ENCODE results near the gene IFNL1.
"Not testable (repeated sequence)": the region's sequence is repeated elsewhere in the genome, so short reads cannot be mapped to it uniquely, and the experiment has no call there.

IFNL1 gene

DNA sequence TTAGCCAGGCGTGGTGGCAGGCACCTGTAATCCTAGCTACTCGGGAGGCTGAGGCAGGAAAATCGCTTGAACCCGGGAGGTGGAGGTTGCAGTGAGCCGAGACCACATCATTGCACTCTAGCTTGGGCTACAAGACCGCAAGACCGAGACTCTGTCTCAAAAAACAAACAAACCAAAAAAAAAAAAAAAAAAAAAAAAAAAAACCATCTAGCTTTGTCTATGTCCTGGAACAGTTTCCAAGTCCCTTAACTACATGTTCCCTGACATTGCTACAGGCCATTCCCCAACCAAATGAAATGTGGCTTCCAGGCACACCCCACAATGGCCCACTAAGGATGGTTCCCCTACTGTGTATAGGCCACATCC, 13.1 kb downstream of the IFNL1 start:
- DNase-seq, result not testable (repeated sequence)

DNA sequence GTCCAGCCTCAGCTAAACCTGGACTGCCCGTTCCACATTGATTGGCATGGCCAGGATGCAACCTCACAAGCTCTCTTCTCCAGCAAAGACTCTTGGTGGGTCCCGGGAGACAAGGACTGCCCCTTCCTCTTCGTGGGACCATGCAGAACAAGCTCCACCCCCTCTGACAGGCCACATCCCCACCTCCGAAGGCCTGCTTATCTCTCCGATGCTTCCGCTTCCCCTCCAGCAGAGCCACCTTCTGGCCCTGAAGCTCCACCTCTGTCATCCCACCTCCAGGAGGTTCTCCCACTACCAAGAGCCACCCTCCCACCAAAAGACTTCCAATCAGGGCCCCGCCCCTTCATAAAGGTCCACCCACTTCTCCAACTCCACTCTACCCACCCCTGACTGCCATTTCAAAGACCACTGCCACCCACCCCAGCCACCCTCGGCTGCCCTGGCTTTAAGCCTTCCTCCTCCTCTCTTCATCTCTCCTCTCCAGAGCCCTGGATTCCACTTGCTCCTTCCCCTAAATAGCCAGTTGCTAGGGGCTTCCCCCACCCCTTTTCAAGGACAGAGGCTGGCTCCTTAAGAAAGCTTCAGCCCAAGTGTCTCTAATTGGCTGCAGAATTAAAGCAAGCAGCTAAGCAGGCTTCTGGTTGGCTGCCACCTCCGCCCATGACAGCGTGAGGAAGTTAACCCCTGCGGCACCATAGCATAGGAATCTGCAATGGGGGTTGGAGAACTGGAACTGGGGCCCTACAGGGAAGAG, 14.5 kb downstream of the IFNL1 start:
- DNase-seq, result no peak

DNA sequence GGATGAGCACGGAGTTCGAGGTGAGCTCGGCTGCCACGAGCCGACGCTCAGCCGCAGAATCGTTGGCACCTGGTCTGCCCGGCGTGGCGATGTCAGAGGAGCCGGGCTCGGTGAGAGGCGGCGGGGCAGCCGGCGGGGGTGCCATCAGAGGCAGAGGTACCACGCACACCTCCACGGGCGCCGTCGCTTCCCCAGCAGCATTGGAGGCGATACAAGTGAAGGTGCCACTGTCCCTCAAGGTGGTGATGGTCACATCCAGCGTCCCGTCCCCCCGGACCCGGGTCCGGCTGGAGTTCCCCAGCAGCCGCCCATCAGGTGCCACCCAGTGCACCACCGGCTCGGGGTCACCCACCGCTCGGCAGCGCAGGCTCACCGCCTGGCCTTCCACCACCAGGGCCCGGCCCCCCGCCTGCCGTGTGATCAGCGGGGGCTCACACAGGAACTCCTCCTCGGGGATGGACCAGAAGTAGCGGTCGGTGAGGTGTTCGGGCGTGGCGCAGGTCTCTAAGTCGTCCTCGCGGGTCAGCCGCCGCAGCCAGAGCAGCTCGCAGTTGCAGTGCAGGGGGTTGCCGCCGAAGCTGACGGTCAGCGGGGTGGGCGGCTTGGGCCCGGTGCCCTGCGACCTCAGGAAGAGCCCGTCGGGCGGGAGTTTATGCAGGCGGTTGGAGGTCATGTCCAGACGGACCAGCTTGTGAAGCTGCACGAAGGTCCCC, 18.0 kb downstream of the IFNL1 start:
- no peak for DNase-seq

DNA sequence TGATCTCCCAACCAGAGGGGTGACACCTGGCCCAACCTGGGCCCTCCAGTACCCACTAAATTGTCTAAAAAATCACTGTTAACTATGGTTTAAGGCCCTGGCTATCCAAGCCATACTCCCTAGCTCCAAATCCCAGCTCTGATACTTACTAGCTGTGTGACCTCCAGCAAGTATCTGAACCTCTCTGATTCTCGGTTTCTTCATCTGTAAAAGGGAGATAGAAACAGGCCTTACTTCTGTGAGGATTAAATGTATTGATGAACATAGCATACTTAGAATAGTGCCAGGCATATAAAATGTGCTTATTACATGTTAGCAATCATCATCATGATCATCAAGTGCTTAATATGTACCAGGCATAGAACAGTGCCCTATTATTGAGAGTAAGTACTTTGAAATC, 19.7 kb downstream of the IFNL1 start:
- no peak for DNase-seq

DNA sequence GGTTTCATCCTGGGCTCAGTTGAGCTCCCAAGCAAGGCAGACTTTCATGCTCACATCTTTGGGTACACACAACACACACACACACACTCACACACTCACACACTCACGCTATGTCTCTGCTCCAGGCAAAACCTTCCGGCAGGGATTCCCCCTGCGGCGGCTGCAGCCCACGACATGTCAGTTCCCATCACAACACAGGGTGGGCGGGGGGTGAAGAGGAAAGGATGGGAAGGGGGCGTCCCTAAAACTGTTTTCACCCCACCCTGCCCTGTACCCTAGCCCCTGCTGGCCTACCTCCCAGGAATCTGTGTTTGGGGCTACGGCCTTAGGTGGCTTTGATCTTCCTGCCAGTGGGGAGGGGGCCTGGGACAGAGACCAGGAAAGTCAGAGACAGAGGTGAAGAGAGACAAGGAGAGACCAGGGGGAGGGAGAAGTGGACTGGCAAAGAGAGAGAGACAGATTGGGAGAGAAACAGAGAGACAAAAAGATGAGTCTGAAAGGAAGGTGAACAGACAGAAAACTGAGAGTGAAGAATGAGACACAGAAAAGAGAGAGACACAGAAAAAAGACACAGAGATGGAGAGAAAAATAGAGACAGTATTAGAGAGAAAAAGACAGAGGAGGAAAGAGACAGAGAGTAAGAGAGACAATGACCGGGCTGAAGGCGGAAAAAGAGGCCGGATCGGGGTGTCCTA, 20.6 kb downstream of the IFNL1 start:
- DNase-seq, result no peak

DNA sequence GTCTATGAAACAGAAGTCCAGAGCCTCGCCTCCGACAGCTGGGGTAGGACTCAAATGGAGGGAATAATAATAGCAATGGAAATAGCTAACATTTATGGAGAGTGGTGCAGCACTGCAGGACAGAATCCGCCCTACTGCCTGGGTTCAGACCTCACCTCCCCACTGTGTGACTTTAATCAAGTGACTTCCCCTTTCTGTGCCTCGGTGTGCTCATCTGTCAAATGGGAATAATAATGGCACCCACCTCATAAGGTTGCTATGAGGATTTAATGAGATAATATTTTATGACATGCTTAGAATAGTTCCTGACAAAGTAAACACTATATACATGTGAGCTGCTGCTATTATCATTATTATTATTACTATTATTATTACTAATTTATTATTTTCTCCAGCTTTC, 21.3 kb downstream of the IFNL1 start:
- no peak for DNase-seq

DNA sequence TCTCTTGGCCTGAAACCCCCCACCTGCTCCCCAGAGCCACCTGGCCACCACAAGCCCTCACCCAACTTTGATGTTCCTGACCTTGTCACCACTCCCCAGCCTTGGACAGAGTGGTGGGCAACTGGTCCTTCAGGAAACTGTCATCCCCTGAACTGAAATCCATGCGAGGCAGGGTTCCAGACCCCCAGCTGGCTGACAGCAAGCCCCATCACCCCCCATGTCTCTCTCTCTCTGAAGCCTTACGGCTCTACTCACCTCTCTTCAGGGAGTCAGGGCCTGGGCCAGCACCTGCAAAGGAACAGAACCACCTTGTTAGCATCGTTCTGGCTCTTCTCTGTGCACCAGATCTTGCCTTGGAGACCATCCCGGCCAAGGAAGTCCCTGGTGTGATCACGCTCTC, 21.9 kb downstream of the IFNL1 start:
- no peak for DNase-seq

DNA sequence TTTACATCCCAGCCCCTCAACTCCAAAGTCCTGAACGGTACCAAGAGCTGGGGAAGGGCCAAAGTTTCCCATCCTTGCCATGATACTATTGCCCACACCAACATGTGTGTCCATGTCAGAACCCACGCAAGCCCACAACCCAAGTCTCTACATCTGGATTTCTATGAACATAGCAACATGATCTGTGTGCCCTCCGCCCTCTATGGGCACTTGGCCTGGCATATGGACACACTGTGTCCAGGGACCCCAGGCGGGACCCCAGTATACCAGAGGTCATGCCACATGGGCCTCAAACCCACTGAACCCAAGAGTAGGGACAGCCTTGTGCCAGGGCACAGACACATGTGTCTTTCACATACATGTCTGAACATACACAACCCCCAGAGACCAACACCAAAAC, 22.5 kb downstream of the IFNL1 start:
- DNase-seq, result no peak

DNA sequence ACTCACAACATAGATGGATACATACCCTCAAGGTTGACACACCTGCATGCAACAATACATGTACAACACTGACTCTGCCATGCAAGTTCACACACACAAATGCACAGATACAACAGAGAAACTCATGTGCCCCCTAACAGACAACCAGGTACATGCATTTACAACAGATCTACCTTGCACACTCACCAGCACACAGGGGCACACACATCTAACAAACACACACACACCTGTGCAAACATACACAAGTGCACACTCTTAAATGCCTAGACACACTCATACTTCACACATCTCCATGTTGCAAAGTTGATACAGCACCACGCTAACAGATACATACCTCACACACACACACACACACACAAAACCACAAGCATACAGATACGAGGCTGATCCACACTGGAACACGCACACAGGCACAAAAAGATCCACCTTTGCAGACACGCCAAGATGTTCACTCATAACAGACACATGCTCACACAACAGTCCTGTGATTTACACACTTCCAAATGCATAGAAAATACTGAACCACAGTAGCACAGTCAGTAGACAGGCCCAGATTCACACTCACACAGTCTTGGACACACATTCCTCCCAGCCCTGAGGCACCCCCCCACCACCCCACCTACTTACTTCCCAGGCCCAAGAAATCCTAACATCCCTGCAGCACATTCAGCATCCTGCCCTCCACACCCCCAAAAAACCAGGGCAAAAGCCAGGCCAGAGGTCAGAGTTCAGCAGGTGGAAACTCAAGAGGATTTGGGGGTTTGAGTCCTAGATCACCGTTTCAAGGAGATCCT, 23.1 kb downstream of the IFNL1 start:
- DNase-seq, result no peak

DNA sequence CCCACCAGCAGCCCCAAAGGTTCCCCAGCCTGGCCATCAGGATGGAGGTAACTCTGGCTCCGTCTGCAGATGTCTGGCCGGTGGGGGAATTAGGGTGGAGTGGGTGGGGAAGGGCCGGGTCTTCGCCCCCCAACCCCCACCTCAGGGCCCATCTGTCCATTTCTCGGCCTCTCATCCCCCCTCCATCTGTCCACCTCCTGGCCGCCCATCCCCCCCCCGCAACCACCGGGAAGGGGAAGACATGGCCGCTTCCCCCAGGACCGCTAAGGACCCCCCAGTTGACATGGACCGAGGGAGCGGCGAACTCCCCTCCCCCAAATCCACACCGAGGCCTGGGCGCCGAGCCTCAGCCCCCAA, 23.7 kb downstream of the IFNL1 start:
- DNase-seq, result no peak

DNA sequence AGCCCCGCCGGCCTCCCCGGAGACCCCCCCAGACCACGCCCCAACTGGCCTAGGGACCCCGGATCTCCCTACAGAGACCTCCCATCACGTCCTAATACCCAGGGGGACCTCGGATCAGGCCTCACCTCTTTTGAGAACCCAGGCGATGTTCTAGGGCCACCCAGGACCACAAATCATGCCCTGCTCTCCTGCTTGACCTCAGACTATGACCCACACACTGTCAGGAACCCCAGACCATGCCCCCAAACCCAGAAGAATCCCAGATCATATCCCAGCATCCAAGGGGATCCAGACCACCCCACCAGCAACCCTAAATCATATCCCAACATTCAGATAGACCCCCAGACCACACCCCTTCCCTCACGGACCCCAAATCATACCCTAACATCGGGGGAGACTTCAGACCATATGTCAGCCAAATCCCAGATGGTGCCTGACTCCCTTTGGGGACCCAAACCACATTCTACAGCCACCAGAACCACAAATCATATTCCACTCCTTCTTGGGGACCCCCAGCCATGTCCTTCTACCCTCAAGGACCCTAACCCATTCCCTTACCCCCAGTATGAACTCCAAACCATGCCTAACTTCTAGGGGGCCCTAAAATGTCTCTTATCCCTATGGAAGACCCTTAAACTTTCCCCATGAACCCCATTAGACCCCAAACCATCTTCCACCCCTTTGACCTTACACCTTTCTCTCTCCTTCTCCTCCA, 25.1 kb downstream of the IFNL1 start:
- DNase-seq, result no peak

DNA sequence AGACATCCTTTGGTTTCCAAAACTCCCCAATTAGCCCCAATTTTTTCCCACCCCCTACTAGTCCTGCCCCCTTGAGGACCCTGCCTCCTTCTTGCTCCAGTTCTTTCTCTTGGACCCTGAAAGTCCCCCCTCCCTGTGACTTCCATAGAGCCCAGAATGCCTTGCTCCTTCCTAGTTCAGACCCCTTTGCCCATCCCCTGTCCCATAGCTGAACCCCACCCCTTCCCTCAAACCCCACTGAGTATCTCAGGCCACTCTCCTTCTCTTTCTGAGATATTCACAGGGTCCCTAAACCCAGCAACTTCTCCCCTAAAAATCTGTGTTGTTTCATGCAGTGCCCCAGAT, 25.6 kb downstream of the IFNL1 start:
- no peak for DNase-seq

DNA sequence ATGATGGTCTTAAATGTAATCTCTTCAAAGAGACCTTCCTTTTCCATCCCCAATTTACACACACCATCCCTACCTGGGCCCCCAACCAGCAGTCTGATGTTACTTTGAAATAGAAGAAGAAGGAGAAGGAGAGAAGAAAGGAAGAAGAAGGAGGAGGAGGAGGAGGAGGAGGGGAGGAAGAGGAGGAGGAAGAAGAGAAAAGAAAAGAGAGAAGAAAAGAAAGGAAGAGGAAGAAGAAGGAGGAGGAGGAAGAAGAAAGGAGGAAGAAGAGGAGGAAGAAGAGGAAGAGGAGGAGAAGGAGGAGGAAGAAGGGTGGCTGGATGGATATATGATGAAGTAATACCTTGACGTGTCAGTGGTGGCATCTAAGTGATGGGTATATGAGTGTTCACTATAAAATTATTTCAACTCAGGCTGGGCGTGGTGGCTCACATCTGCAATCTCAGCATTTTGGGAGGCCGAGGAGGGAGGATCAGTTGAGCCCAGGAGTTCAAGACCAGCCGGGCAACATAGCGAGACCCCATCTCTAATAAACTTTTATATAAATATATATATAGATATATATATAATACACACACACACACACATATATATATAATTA, 28.1 kb downstream of the IFNL1 start:
- DNase-seq, result no peak

DNA sequence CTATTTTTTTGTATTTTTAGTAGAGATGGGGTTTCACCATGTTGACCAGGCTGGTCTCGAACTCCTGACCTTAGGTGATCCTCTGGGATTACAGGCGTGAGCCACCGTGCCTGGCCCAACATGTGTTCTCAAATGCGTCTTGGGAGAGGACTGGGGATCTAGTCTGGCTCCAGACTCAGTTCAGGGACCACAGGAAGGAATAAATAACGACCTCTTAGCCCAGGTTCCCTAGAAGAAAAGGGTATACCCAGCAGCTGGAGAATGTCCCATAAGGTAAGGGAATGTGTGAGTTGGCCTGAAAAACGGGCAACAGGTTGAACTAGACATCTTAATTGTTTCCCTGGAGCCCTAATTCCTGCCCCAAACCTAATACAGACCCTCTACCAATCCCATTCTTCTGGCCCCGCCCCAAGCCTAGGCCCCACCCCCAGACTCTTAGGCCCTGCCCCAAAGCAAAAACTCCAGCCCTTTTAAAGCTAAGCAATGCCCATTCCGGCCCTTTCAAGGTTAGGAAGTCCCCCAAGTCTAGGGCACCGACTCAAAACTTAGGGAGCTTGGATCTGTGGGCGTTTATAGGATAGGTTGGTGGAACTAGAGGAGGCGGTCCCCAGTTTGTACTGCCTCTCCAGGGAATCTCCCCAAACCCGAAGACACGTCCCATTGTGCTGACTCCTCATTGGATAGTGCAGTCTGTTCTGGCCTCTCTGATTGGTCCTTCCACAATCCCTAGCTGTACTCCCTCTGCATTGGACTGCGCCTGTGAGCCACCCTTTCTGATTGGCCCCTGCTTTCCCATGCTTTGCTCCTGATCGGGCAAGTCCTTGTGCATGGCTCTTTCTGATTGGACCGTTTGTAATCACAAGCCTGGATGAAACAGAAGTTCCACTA, 29.8 kb downstream of the IFNL1 start:
- no peak for DNase-seq

DNA sequence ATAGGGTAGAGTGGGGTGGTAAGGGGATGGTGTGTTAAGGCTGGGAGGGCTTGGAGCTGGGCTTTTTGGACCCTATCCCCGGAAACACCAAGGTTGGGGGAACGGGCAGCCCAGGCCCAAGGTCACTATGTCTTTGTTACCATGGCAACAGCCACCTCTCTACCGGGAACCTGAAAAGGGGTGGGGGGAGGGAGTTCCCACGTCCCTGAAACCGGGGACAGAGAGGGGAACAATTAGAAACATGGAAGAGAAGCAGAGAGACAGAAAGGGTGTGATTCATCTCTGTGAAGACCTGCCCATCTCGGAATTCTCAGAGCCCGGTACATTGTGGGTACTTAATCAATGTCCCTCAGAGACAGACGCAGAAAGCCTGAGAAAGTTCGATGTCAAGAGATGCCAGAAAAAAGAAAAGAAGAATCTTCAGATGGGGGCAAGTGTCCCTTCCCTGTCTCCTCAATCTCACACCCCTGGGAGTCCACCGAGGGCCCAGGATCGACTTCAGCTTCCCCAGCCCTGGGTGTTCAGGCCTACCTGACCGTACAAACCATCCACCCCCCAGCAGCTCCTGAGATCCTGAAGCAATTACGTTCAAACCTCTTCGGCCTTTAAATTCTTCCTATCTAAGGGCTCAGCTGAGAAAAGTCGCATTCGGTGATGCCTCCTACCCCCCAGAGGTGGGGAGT, 31.3 kb downstream of the IFNL1 start:
- no peak for DNase-seq

DNA sequence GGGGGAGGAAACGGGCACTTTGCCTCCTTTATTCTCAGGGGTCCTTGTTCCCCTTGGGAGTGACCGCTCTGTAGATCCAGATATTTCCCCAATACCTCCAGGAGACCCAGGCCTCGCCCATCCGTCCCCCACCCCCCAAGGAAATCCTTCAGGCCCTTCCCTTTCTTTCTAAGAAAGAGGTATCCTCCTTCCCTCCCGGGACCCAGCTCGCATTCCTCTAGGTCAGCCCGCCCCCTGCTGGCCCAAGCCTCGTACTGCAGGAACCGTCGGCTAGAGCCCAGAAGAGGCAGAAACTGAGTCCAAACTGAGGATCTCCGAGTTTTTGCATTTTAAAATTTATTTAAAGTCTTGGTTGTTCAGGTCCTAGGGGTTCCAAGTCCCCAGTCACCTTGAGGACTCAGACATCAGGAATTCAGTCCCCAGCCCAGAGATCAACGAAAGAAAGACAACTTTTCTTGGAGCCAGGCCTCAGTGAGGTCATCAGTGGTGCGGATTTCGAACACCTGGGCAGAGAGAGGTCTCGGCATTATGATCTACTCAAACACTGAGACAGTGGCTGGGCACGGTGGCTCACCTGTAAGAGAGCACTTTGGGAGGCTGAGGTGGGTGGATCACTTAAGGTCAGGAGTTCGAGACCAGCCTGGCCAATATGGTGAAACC, 32.0 kb downstream of the IFNL1 start:
- DNase-seq, result peak; percentile 27

DNA sequence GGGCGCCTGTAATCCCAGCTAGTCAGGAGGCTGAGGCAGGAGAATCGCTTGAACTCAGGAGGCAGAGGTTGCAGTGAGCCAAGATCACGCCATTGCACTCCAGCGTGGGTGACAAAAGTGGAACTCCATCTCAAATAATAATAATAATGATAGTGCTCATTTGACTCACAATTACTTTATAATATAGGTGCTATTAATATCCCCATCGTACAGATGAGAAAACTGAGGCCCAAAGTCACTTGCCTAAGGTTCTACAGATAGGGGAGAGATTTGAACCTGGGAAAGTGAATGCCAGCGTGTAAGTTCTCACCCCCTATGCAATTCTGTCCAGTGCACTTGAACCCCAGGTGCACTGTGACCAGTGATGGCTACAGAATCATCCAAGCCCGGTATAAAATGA, 33.7 kb downstream of the IFNL1 start:
- no peak for DNase-seq

DNA sequence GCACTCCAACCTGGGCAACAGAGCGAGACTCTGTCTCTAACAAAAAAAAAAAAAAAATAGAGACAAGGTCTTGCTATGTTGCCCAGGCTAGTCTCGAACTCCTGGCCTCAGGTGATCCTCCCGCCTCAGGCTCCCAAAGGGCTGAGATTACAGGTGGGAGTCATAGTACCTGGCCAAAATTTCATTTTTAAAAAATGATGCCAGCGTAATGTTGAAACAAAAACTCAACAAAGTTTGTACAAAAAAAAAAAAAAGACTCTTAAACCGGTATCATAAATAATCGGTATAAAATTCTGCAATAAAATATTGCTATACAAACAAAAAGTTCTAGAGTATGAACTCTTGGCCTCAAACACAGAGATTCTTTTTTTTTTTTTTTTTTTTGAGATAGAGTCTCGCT, 36.1 kb downstream of the IFNL1 start:
- DNase-seq, result no peak

DNA sequence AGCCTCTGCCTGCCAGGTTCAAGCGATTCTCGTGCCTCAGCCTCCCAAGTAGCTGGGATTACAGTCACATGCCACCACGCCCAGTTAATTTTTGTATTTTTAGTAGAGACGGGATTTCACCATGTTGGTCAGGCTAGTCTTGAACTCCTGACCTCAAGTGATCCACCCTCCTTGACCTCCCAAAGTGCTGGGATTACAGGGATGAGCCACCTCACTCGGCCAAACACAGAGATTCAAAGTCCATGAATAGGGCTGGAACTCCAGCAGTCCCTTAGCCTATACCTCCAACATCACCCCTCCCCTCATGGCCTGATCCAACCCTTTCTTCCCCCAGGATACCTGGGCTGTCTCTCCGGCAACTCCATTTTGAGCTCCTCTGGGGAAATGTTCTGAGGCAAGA, 36.5 kb downstream of the IFNL1 start:
- DNase-seq, result not testable (repeated sequence)

DNA sequence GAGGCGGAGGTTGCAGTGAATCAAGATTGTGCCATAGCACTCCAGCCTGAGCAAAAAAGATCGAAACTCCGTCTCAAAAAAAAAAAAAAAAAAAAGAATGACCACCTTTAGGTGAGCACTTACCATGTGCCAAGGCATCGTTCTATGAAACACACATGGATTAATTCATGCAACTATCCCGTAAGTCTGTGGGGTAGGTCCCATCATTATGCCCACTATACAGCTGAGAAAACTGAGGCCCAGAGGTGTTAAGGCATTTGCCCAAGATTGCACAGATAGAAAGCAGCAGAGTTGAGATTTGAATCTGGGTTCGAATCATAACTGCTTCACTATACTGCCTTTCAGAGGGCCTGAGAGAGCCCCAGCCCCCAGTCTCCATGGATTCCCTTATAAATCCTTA, 37.3 kb downstream of the IFNL1 start:
- no peak for DNase-seq

All from GOT3 (cell line).